Measurements from ENCODE around the gene RASSF6. TPM values are rescaled to one million over a fixed set of nuclear protein-coding genes. Genes with fewer than 3 reads are reported as not detected.
A peak's percentile ranks its signal among the peaks of the same experiment; 100 is the strongest.

RASSF6 gene
- total and polyA plus RNA-seq, 2 experiments from 2014 or later: not detected

- DNase-seq: peak; percentile 52
- Histone ChIP-seq H3K9ac (no peak overlapping the region), H2AFZ (no peak overlapping the region), H3F3A (ENCODE audit: insufficient read depth) (no peaks in the 10 kb centered on the region), H3K4me1 (ENCODE audit: insufficient read depth) (no peaks in the 10 kb centered on the region), H3K79me2 (ENCODE audit: insufficient read depth) (no peaks in the 10 kb centered on the region), H3K4me2 (ENCODE audit: unreplicated experiment) (no peak overlapping the region), H3K36me3 (ENCODE audit: low read depth) (no peaks in the 10 kb centered on the region), H4K20me1 (ENCODE audit: insufficient read depth) (no peaks in the 10 kb centered on the region), H3K4me3 (no peak overlapping the region), H3K27me3 (replicated peaks; ENCODE audit: insufficient read depth) (peaks cover 17% of the 10 kb centered on the region), H3K9me3 (ENCODE audit: low read depth) (no peaks in the 10 kb centered on the region), H3K9me2 (ENCODE audit: insufficient read depth) (no peaks in the 10 kb centered on the region), H3K27ac (no peak overlapping the region)
- 49 to 54% methylated on average over 3 of the region's 3 CpGs for WGBS, 2 experiments (ENCODE audit: low coverage in 1 of 2, low lambda C conversion rate in 2 of 2, missing lambda C conversion rate in 2 of 2)
- in situ Hi-C loops (cut with MboI): no loop called here
- TF ChIP-seq EZH2phosphoT487 (IDR thresholded peaks at IDR 0.05; ENCODE audit: insufficient read depth, low read depth): no peak
- no peak for TF ChIP-seq EZH2 (IDR thresholded peaks at IDR 0.05; ENCODE audit: insufficient read depth, poor library complexity, severe bottlenecking)
These were observed 11.3 kb downstream of the RASSF6 start for GRCh38 chr4:73608689-73609594.

GRCh38 chr4:73607375-73608033 lies 12.7 kb downstream of the RASSF6 start:
- TF ChIP-seq EZH2phosphoT487 (IDR thresholded peaks at IDR 0.05; ENCODE audit: insufficient read depth, low read depth): no peak
- no peak for TF ChIP-seq EZH2 (IDR thresholded peaks at IDR 0.05; ENCODE audit: insufficient read depth, poor library complexity, severe bottlenecking)
- Histone ChIP-seq H3K79me2 (ENCODE audit: insufficient read depth) (no peaks in the 10 kb centered on the region), H3K9ac (no peak overlapping the region), H3K4me1 (ENCODE audit: insufficient read depth) (no peaks in the 10 kb centered on the region), H3F3A (ENCODE audit: insufficient read depth) (no peaks in the 10 kb centered on the region), H3K9me2 (ENCODE audit: insufficient read depth) (no peaks in the 10 kb centered on the region), H3K27me3 (replicated peaks; ENCODE audit: insufficient read depth) (peaks cover 17% of the 10 kb centered on the region), H4K20me1 (ENCODE audit: insufficient read depth) (no peaks in the 10 kb centered on the region), H3K4me3 (no peak overlapping the region), H2AFZ (no peak overlapping the region), H3K9me3 (ENCODE audit: low read depth) (no peaks in the 10 kb centered on the region), H3K27ac (no peak overlapping the region), H3K4me2 (ENCODE audit: unreplicated experiment) (no peak overlapping the region), H3K36me3 (ENCODE audit: low read depth) (no peaks in the 10 kb centered on the region)
- no peak for DNase-seq
- in situ Hi-C loops (cut with MboI): no loop called here

GRCh38 chr4:73606465-73606974 lies 13.7 kb downstream of the RASSF6 start:
- in situ Hi-C loops (cut with MboI): no loop called here
- H3K27ac ChIP-seq: no peak overlapping the region
- 74 to 76% methylated on average over 4 of the region's 4 CpGs for WGBS, 2 experiments (ENCODE audit: low coverage in 1 of 2, low lambda C conversion rate in 2 of 2, missing lambda C conversion rate in 2 of 2)
- H2AFZ ChIP-seq: no peak overlapping the region
- H4K20me1 ChIP-seq (ENCODE audit: insufficient read depth): no peaks in the 10 kb centered on the region
- H3K9ac ChIP-seq: no peak overlapping the region
- TF ChIP-seq EZH2phosphoT487 (IDR thresholded peaks at IDR 0.05; ENCODE audit: insufficient read depth, low read depth) (no peak), EZH2 (IDR thresholded peaks at IDR 0.05; ENCODE audit: insufficient read depth, poor library complexity, severe bottlenecking) (no peak)
- no peaks in the 10 kb centered on the region for H3F3A ChIP-seq (ENCODE audit: insufficient read depth)
- no peaks in the 10 kb centered on the region for H3K9me3 ChIP-seq (ENCODE audit: low read depth)
- no peak for DNase-seq
- H3K36me3 ChIP-seq (ENCODE audit: low read depth): no peaks in the 10 kb centered on the region
- H3K4me2 ChIP-seq (ENCODE audit: unreplicated experiment): no peak overlapping the region
- H3K4me3 ChIP-seq: no peak overlapping the region
- no peaks in the 10 kb centered on the region for H3K79me2 ChIP-seq (ENCODE audit: insufficient read depth)
- H3K9me2 ChIP-seq (ENCODE audit: insufficient read depth): no peaks in the 10 kb centered on the region
- no peaks in the 10 kb centered on the region for H3K4me1 ChIP-seq (ENCODE audit: insufficient read depth)
- peaks cover 17% of the 10 kb centered on the region for H3K27me3 ChIP-seq (replicated peaks; ENCODE audit: insufficient read depth)

GRCh38 chr4:73603854-73604584 lies 16.2 kb downstream of the RASSF6 start:
- 49% methylated on average over 12 of the region's 12 CpGs for WGBS, 2 experiments (ENCODE audit: low coverage in 1 of 2, low lambda C conversion rate in 2 of 2, missing lambda C conversion rate in 2 of 2)
- Histone ChIP-seq H3K27me3 (replicated peaks; ENCODE audit: insufficient read depth) (peaks cover 5% of the 10 kb centered on the region; the same call in 1 of the 2 replicates), H3K4me3 (no peak overlapping the region)

More at GRCh38 chr4:73603854-73604584, 16.2 kb downstream of the RASSF6 start:
- Histone ChIP-seq H3K79me2 (ENCODE audit: insufficient read depth) (no peaks in the 10 kb centered on the region), H3K9me2 (ENCODE audit: insufficient read depth) (no peaks in the 10 kb centered on the region), H4K20me1 (ENCODE audit: insufficient read depth) (no peaks in the 10 kb centered on the region), H3K9me3 (ENCODE audit: low read depth) (no peaks in the 10 kb centered on the region), H3K4me2 (ENCODE audit: unreplicated experiment) (no peak overlapping the region), H3K9ac (no peak overlapping the region), H3K27ac (no peak overlapping the region), H3K36me3 (ENCODE audit: low read depth) (no peaks in the 10 kb centered on the region), H3F3A (ENCODE audit: insufficient read depth) (no peaks in the 10 kb centered on the region), H2AFZ (no peak overlapping the region), H3K4me1 (ENCODE audit: insufficient read depth) (no peaks in the 10 kb centered on the region)
- in situ Hi-C loops (cut with MboI): no loop called here
- no peak for TF ChIP-seq EZH2phosphoT487 (IDR thresholded peaks at IDR 0.05; ENCODE audit: insufficient read depth, low read depth)
- TF ChIP-seq EZH2 (IDR thresholded peaks at IDR 0.05; ENCODE audit: insufficient read depth, poor library complexity, severe bottlenecking): no peak
- DNase-seq: no peak
